Amniotic epithelial cell (primary cell): ENCODE measurements around the gene FOXN3.

Experiments used
- DNase-seq: peaks from one replicate; pipeline ENCODE4 v3.0.0-alpha.2; 2010; ENCODE audit warnings: low read depth

FOXN3 gene

DNA sequence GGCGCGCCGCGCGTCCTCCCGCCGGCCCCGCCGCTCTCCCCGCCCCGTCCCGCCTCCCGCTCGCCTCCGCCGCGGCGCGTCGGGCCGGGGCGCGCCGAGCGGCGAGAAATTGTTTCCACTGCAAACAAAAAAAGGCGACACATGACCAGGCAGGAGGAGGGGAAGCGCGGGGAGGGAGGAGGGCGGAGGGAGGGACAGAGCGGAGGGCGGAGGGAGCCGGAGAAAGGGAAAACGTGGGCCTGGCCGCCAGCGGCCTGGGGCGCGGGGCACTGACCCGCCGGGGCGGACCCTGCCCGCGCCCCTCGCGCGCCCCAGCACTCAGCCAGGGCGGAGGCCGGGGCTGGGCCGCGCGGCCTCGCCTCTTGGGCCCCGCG, at the start of gene FOXN3:
FOXN3 (minus strand) TSS at position 143 of the 374 bp plus-strand sequence. CDS start 4,757 bp downstream, outside the sequence.
- peak; percentile 87 for DNase-seq

DNA sequence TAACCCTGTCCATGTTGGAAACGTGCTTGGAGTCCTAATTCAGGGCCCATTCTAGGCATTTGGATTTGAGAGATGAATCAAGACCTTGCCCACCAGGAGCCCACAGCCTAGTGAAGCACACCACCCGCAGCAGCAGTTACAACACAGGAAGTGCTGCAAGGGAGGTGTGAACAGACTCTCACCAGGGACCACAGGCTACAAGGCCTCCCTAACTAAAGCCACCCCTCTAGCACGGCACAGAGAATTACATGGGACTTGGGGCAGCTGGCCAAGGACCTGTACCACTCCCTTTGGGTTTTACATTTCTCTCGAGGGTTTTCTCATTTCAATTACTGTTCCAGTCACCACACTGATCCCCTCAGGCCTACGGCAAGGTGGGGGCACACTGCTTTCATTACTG, 49.5 kb upstream of the FOXN3 start:
- no peak for DNase-seq

GRCh38 chr14:89465876-89466275, 48.8 kb upstream of the FOXN3 start:
- no peak for DNase-seq

- DNase-seq = no peak
These were observed 44.2 kb upstream of the FOXN3 start for GRCh38 chr14:89461256-89461655.

GRCh38 chr14:89458713-89459420, 41.8 kb upstream of the FOXN3 start:
- no peak for DNase-seq

DNA sequence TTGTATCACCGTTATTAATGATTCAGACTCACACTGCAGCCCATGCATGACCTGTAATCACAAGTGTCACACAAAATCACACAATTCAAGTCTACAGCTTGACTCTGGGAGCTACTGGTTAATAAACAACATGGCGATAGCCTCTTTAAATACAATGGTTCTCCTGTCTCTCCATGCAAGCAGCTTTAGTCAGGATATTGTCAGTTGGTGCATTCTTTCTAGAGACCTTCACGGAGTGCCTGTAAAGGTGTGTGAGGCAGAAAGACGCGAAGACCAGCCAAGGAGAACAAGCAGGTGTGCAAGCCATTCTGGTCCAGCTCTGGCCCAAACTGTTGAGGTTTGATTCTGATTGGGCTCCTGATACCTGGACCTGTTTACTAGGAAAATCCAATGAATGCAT, 40.0 kb upstream of the FOXN3 start:
- no peak for DNase-seq

DNA sequence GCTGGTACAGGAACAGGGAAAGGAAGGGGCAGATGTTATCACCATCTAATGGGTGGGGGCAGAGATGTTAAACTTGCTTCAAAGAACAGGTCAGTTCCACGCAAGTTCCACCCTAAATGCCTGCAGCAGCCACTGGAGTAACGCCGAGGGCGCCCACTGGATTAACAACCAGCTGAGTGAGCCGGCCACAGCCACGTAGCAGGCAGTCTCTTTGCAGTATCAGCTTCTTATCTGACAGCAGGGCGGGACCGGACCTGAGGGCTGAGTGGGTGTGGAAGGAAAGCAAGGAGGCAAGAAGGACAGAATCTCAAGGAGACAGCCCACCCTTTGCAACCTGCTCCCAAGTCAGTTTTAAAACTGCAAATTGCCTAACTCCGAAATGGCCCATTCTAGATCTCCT, 38.4 kb upstream of the FOXN3 start:
- DNase-seq = peak; percentile 81

GRCh38 chr14:89454996-89455395, 38.0 kb upstream of the FOXN3 start:
- peak; percentile 68 for DNase-seq

- DNase-seq = no peak
These were observed 35.2 kb upstream of the FOXN3 start for GRCh38 chr14:89452281-89452680.

GRCh38 chr14:89451229-89451628, 34.2 kb upstream of the FOXN3 start:
- no peak for DNase-seq

GRCh38 chr14:89447182-89447944, 30.3 kb upstream of the FOXN3 start:
- DNase-seq = no peak

DNA sequence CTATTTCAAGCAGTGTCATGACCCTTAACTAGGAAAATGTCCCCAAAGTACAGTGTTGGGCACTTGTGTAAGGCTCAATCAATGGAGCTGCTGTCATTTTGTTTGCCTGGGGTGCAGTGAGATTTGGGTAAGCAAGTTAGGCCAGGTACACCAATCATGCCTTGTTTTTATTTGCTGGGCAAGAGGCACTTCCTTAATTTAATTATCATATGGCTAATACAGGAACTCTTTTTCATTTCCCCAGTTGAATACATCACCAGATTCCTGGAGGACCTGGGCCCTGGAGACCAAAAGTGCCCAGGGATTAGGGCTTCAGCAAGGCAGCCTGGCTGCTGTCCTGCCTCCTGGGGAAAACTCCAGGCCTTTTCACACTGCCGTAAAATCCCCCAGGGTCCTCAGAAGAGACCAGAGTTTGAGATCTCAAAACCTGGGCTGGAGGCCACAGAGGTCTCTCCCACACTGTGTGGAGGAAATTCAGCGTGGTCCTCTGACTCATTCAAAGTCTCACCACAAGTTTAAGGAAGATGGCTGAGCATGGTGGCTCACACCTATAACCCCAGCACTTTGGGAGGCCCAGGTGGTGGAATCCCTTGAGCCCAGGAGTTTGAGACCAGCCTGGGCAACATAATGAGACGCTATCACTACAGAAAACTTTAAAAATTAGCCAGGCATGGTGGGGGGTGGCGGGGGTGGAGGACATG, 28.4 kb upstream of the FOXN3 start:
- DNase-seq = peak; percentile 12

DNA sequence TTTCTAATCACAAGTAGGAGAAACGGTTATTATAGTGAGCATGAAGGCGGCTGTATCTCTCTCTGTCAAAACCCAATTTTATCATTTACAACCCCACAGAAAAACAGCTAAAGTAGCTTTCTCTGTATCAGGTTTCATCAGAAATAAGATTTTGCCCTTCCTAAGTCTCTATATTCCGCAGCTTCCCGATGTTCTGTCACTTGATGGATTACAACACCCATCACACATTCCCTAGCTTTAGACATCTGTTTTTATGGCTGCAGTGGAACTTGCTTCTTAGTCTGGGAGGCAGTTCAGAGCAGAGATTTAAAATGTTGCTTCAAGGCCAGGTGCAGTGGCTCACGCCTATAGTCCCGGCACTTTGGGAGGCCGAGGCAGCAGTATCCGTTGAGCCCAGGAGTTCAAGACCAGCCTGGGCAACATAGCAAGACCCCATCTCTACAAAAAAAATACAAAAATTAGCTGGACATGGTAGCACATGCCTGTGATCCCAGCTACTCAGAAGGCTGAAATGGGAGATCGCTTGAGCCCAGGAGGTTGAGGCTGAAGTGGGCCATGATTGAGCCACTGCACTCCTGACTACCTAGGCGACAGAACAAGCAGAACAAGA, 27.6 kb upstream of the FOXN3 start:
- DNase-seq = peak; percentile 51

DNA sequence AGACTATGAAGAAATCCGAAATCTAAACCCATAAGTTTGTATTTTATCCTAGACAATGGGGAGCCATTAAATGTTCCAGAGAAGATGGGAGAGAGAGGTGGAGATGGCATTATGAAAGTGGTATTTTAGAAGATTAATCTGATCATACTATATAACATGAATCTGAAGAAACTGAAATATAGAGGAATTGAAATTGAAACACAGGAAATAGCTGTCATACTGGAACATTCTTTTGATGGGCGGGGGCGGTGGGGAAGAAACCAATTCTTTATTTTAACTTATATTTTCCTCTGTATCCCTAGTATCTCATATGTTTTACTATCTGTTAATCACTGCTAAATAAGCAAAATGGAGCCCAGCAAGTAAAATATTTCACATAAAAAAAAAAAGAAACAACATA, 27.0 kb upstream of the FOXN3 start:
- DNase-seq = no peak

DNA sequence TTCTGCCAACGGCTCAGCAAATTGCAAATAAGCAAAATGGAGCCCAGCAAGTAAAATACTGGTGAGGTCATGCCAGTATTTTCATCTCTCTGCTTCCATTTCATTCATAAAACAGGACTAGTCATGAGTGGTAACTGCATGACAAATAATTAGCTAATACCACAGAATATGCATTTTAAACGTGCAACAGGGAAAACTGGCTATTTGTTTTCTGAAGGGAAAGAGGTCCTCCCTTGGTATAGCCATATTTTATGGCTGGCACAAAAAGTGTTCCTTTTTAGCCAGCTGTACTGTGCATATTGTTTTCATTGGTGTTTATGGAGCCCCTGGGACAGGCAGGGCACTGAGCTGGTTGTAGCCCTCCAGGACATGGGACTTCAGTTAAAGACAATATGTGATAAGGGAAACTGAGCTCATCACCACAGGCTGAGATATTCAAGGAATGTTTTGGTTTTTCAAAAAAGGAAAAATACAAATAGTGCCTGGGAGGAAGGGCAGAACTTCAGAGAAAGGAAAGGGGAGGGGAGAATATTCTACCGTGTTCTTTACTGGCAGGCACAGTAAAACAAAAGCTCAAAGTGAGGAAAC, 26.1 kb upstream of the FOXN3 start:
- DNase-seq = peak; percentile 40

DNA sequence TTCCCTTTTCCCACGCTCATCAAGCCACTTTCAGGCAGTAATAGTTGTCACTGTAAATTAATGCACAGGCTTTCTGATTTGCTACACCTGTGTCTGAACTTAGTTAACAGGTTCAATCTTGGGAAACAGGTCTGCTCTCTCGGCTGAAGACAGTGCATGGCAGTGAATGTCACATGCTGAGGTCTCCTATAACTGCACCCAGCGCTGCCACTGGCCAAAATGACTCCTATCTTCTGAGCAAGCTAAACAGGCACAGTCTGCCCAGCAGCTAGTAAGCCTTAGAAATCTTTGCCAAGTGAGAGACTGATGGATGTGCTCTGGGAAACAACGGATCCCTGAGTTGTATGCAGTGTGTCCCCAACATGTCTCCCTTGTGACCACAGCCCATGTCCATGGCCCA, 25.2 kb upstream of the FOXN3 start:
- no peak for DNase-seq

- DNase-seq = no peak
These were observed 24.2 kb upstream of the FOXN3 start for GRCh38 chr14:89440986-89441909.

- no peak for DNase-seq
These were observed 19.0 kb upstream of the FOXN3 start for GRCh38 chr14:89435892-89436656.

DNA sequence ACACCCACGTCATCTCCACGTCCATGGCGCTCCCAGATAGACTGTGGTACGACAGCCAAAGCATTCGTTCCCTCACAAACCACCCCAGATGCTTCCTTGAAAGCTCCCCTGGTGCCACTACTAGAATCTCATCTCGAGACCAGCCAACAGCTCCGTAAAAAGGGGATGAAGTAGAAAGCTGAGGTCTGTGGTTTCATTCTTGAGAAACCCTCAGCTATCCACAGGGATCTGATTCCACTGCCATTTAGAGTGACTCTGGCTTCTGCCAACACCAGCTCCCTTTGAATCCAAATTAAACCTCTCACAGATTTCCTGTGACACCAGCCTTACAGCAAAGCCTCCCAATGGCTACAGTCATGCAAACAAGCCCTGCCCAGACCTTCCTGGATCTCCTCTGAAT, 18.5 kb upstream of the FOXN3 start:
- DNase-seq = peak; percentile 13

- DNase-seq = no peak
These were observed 15.2 kb upstream of the FOXN3 start for GRCh38 chr14:89432226-89432625.
